K562 (cell line): ENCODE results near the gene CREB5. TPM values are rescaled to one million over a fixed set of nuclear protein-coding genes. Genes with fewer than 3 reads are reported as not detected.

ENCODE experiments used
- ARHGAP35 ChIP-seq: fragments of 450-650 bp; IDR thresholded peaks from 2 replicates; pipeline ENCODE4 v1.6.1; 2018; ENCODE audit not compliant: partially characterized antibody
- CCAR2 ChIP-seq: fragments of 200-400 bp; formaldehyde crosslinking; IDR thresholded peaks from 2 replicates; pipeline ENCODE4 v1.6.1; 2017; ENCODE audit warnings: mild to moderate bottlenecking, low read depth, low read length
- JUN ChIP-seq, 2 experiments: sonication (generic) in 1 of 2; formaldehyde crosslinking in 1 of 2; IDR thresholded peaks; 2 replicates each; pipeline versions ENCODE4 v1.6.1 to v1.8.0; 2012 to 2022; ENCODE audit warnings: borderline replicate concordance in 2 of 2, mild to moderate bottlenecking in 2 of 2, improper control_type of control experiment in 1 of 2, low read depth in 1 of 2, low read length in 1 of 2, missing genetic modification reagents in 1 of 2
- MAZ ChIP-seq, 2 experiments: fragments of 450-650 bp in 1 of 2; sonication (generic) in 1 of 2; formaldehyde crosslinking; IDR thresholded peaks in 1 of 2; conservative IDR thresholded peaks in 1 of 2; 2 replicates each; pipeline versions ENCODE4 v1.4.0 to v1.5.0; 2020; ENCODE audit warnings: mild to moderate bottlenecking in 1 of 2, missing genetic modification reagents in 1 of 2
- MYC ChIP-seq, 2 experiments: fragments of 250-450 bp in 1 of 2; sonication (Bioruptor Pico) in 1 of 2; IDR thresholded peaks; 2 replicates each; pipeline versions ENCODE4 v1.5.1 to v1.6.1; 2012 to 2021; ENCODE audit warnings: low read depth in 2 of 2, borderline replicate concordance in 1 of 2, improper control_type of control experiment in 1 of 2, low read length in 1 of 2, mild to moderate bottlenecking in 1 of 2, moderate library complexity in 1 of 2
- SMAD1 ChIP-seq: fragments of 150-350 bp; IDR thresholded peaks from 2 replicates; pipeline ENCODE4 v1.6.1; 2014; ENCODE audit warnings: low read length, low read depth; ENCODE audit not compliant: partially characterized antibody
- SRSF1 ChIP-seq: fragments of 200-400 bp; formaldehyde crosslinking; IDR thresholded peaks from 2 replicates; pipeline ENCODE4 v1.6.1; 2017; ENCODE audit warnings: mild to moderate bottlenecking, low read depth, low read length, moderate library complexity
- ZNF436 ChIP-seq: fragments of 250-450, 450-650 bp; sonication (Bioruptor Pico); formaldehyde crosslinking; IDR thresholded peaks from 2 replicates; pipeline ENCODE4 v1.7.0; 2020; ENCODE audit warnings: mild to moderate bottlenecking
- ZNF668 ChIP-seq: fragments of 250-450 bp; sonication (Bioruptor Pico); IDR thresholded peaks from 2 replicates; pipeline ENCODE4 v1.8.0; 2022; ENCODE audit warnings: mild to moderate bottlenecking, inconsistent platforms
- polyA plus RNA-seq, 8 experiments: library from polyadenylated mRNA; depleted of rRNA in 4 of 8; stranded (reverse) in 5 of 8; unstranded in 3 of 8; fragments of >200 nt; fragmentation: Nextera tagmentation in 2 of 8; fragmentation: Illumina TruSeq in 1 of 8; extraction: Ambion mirVana in 2 of 8; extraction: Trizol in 1 of 8; gene quantifications; 2 replicates each; pipeline versions ENCODE4 v1.2.1 to v1.2.3, GENCODE V29; 2011 to 2014; ENCODE audit warnings: inconsistent platforms in 1 of 8, missing spikeins in 1 of 8
- total RNA-seq, 7 experiments: library from RNA; depleted of rRNA in 6 of 7; stranded (reverse); fragments of >200 nt in 6 of 7; fragmentation: Illumina TruSeq in 2 of 7; extraction: Trizol in 2 of 7; gene quantifications; 2 replicates each; pipeline versions ENCODE4 v1.2.1 to v1.2.3, GENCODE V29; 2011 to 2021; ENCODE audit warnings: low replicate concordance in 1 of 7
- TF ChIP-seq, protein P1 (sequence below): fragments of 250-450 bp; sonication (Bioruptor Pico); IDR thresholded peaks from 2 replicates; pipeline ENCODE4 v1.5.0; 2020; ENCODE audit warnings: mild to moderate bottlenecking
- TF ChIP-seq, protein P2 (sequence below): fragments of 250-450 bp; sonication (Bioruptor Pico); IDR thresholded peaks from 2 replicates; pipeline ENCODE4 v1.5.0; 2022; ENCODE audit warnings: mild to moderate bottlenecking
- TF ChIP-seq, protein P3 (sequence below), 3 experiments: fragments of 200-800 bp in 1 of 3; fragments of 250-450 bp in 1 of 3; fragments of 450-650 bp in 1 of 3; sonication (Bioruptor Pico) in 1 of 3; sonication (Bioruptor generic) in 1 of 3; formaldehyde crosslinking in 1 of 3; IDR thresholded peaks; 2 replicates each; pipeline versions ENCODE4 v1.6.1 to v1.8.0; 2016 to 2022; ENCODE audit warnings: mild to moderate bottlenecking in 2 of 3, missing genetic modification characterization in 2 of 3, missing compliant biosample characterization in 1 of 3, moderate library complexity in 1 of 3
- TF ChIP-seq, protein P4 (sequence below), 2 experiments: fragments of 450-650 bp in 1 of 2; sonication (generic) in 1 of 2; formaldehyde crosslinking in 1 of 2; IDR thresholded peaks in 1 of 2; conservative IDR thresholded peaks in 1 of 2; 2 replicates each; pipeline versions ENCODE4 v1.6.1 to v1.8.1; 2016 to 2023; ENCODE audit warnings: mild to moderate bottlenecking in 2 of 2, moderate library complexity in 2 of 2, inconsistent platforms in 1 of 2, missing genetic modification reagents in 1 of 2

Gene CREB5
- total and polyA plus RNA-seq, 9 of the 15 experiments (the other 6 are each of a cell fraction or from before 2014, with no cell fraction given), result 0.33 to 6.4 (median 1.8) TPM

DNA sequence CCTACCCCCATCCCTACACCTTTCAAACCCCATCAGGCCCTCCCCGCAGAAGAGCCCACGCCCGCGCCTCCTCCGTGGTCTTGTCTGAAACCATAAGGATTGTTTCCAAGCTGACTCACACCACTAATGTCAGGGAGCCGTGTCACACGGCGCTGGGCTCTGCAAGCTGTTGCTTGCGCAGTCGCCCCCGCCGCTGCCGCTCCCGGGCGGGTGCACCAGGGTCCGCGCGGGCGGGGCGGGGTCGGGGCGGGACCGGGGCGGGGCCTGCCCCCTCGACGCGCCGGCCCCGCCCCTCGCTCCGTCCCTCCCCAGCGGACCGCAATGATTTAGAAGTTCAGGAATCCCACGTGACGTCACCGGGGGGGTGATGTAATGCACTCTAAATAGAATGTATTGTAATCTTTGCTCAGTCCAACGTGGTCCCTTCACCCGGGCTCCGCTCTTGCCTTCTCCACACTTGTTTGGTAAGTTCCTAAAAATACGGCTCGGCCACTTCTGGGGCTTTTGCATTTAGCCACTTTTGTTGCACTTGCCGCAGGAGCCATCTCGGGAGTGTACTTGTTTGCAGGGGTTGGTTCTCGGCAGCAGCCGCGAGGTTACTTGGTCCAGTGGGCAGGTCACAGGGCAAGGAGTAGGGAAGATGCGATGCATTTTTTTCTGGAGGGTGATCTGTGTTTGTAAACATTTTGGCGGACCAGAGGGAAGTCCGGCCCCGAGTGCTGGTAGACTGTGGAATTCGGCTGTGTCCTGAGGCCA, 3.2 kb upstream of the CREB5 start (continued):
- TF ChIP-seq, protein P1, sequence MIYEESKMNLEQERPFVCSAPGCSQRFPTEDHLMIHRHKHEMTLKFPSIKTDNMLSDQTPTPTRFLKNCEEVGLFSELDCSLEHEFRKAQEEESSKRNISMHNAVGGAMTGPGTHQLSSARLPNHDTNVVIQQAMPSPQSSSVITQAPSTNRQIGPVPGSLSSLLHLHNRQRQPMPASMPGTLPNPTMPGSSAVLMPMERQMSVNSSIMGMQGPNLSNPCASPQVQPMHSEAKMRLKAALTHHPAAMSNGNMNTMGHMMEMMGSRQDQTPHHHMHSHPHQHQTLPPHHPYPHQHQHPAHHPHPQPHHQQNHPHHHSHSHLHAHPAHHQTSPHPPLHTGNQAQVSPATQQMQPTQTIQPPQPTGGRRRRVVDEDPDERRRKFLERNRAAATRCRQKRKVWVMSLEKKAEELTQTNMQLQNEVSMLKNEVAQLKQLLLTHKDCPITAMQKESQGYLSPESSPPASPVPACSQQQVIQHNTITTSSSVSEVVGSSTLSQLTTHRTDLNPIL (CRISPR knock-in tag), result no peak
- TF ChIP-seq, protein P2, sequence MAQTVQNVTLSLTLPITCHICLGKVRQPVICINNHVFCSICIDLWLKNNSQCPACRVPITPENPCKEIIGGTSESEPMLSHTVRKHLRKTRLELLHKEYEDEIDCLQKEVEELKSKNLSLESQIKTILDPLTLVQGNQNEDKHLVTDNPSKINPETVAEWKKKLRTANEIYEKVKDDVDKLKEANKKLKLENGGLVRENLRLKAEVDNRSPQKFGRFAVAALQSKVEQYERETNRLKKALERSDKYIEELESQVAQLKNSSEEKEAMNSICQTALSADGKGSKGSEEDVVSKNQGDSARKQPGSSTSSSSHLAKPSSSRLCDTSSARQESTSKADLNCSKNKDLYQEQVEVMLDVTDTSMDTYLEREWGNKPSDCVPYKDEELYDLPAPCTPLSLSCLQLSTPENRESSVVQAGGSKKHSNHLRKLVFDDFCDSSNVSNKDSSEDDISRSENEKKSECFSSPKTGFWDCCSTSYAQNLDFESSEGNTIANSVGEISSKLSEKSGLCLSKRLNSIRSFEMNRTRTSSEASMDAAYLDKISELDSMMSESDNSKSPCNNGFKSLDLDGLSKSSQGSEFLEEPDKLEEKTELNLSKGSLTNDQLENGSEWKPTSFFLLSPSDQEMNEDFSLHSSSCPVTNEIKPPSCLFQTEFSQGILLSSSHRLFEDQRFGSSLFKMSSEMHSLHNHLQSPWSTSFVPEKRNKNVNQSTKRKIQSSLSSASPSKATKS (CRISPR knock-in tag), result no peak
- TF ChIP-seq, protein P3, sequence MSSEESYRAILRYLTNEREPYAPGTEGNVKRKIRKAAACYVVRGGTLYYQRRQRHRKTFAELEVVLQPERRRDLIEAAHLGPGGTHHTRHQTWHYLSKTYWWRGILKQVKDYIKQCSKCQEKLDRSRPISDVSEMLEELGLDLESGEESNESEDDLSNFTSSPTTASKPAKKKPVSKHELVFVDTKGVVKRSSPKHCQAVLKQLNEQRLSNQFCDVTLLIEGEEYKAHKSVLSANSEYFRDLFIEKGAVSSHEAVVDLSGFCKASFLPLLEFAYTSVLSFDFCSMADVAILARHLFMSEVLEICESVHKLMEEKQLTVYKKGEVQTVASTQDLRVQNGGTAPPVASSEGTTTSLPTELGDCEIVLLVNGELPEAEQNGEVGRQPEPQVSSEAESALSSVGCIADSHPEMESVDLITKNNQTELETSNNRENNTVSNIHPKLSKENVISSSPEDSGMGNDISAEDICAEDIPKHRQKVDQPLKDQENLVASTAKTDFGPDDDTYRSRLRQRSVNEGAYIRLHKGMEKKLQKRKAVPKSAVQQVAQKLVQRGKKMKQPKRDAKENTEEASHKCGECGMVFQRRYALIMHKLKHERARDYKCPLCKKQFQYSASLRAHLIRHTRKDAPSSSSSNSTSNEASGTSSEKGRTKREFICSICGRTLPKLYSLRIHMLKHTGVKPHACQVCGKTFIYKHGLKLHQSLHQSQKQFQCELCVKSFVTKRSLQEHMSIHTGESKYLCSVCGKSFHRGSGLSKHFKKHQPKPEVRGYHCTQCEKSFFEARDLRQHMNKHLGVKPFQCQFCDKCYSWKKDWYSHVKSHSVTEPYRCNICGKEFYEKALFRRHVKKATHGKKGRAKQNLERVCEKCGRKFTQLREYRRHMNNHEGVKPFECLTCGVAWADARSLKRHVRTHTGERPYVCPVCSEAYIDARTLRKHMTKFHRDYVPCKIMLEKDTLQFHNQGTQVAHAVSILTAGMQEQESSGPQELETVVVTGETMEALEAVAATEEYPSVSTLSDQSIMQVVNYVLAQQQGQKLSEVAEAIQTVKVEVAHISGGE (CRISPR knock-in tag; IDR thresholded peaks at IDR 0.05), result no peak
- TF ChIP-seq SMAD1, result no peak
- TF ChIP-seq JUN (IDR thresholded peaks at IDR 0.05; ENCODE audit: borderline replicate concordance, low read depth, low read length), result peak; percentile 95
- TF ChIP-seq JUN (CRISPR knock-in tag; IDR thresholded peaks at IDR 0.05; ENCODE audit: borderline replicate concordance), result no peak
- TF ChIP-seq MAZ (CRISPR knock-in tag; conservative IDR thresholded peaks at IDR 0.05 in 1 of 2, IDR thresholded peaks at IDR 0.05 in 1 of 2), result peak in 1 of 2 experiments; percentile 28; a peak in 1 of 4 replicates
- TF ChIP-seq SRSF1, result no peak
- no peak for TF ChIP-seq CCAR2
- TF ChIP-seq ARHGAP35, result no peak
- TF ChIP-seq ZNF668, result no peak
- TF ChIP-seq, protein P4, sequence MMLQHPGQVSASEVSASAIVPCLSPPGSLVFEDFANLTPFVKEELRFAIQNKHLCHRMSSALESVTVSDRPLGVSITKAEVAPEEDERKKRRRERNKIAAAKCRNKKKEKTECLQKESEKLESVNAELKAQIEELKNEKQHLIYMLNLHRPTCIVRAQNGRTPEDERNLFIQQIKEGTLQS (IDR thresholded peaks at IDR 0.05), result peak; percentile 95
- TF ChIP-seq, protein P4 (CRISPR knock-in tag; conservative IDR thresholded peaks at IDR 0.05), result no peak
- no peak for TF ChIP-seq ZNF436 (CRISPR knock-in tag)
- 0 out of 2 replicates have a peak, but pooled peaks have one; percentile 19 for TF ChIP-seq MYC (IDR thresholded peaks at IDR 0.05; ENCODE audit: low read depth, low read length)
- TF ChIP-seq MYC (CRISPR knock-in tag; IDR thresholded peaks at IDR 0.05; ENCODE audit: borderline replicate concordance, low read depth), result no peak
